DMS153 treated with DMSO at 0.1 percent for 48 hours (cell line): ENCODE measurements around the gene ATP11C.
"Not testable (repeated sequence)": the region's sequence is repeated elsewhere in the genome, so short reads cannot be mapped to it uniquely, and the experiment has no call there.

ENCODE experiments used
- DNase-seq: peaks from one replicate; lab custom pipeline; 2025; ENCODE audit not compliant: unreplicated experiment; lab: John Stamatoyannopoulos, UW

The ATP11C gene

GRCh38 chrX:139932901-139933796 is at the start of gene ATP11C:
ATP11C (minus strand) TSS chrX:139933053; CDS start chrX:139932042, 1,011 bp downstream.
- DNase-seq: peak; percentile 83

DNA sequence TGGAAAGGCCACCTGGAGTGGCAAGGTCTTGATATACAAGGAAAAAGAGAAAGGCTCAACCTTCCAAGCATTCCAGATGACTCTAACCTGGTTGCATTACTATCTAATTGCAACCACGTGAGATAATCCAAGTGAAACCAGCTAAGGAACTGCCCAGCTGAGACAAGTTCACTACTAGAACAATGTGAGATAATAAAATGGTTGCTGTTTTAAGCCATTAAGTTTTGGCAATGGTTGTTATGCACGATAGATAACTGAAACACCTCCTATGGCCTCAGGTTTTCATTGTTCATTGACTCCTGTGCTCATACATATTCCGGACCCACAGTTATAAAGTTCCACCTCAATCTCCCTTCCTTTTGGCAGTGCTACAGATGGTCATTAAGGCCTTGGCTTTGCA is 41.6 kb upstream of the ATP11C start:
- DNase-seq: no peak

DNA sequence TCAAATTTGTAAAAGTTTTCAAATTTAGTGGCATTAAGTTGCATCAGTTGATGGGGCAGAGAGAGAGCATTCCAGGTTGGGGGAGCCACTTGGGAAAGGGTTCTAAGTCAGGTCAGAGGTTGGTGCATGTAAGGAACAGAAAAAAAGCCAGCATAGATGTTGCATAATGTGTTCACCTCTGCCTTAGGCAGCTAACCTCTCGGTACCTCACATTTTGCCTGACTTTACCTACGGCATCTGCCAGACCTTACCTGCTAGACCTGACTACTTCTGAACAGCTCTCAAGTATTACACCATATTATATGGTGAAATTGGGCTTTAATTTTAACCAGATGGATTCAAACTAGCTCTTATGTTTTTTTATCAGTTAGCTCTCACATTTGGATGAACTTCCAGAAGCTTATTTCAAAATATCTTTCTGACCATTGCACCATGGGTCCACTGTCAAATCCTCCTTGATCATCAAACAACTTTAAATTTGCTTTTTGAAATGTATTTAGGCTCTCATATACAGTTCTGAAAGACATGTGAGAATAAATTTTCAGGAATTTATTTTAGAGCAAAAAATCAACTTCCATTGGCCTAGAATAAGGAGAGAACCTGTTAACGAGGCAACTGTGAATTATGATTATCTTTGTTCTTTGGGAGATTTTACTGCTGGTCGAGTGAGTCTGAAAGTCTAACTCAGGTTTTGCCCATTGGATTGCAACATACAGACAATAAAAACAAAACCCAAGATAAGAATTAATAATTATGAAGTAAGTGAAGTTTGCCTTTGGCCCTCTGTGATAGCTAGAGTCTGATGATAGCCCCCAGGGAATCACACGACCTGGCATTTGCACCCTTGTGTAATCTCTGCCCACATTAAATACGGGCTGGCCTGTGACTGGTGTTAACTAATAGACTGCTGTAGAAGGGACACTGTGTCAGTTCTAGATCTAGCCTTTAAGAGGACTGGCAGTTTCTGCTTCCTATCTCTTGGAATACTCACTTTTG is 40.1 kb upstream of the ATP11C start:
- no peak for DNase-seq

DNA sequence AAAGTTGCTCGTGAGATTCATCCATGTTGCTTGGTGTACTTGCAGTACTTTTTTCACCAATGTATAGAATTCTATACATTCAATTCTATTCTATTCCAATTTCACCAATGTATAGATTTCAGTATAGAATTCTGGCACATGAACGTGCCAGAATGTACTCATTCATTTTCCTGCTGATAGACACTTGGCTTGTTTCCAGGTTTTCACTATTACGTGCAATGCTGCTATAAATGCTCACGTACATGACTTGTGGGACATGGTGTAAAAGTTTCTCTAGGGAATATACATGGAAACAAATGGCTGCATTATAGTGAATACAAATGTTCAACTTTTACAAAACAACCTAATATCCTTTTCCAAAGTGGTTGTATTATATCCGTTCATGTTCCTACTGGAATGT is 39.3 kb upstream of the ATP11C start:
- no peak for DNase-seq

- DNase-seq: no peak
Observed at GRCh38 chrX:139971394-139971749, 38.5 kb upstream of the ATP11C start.

DNA sequence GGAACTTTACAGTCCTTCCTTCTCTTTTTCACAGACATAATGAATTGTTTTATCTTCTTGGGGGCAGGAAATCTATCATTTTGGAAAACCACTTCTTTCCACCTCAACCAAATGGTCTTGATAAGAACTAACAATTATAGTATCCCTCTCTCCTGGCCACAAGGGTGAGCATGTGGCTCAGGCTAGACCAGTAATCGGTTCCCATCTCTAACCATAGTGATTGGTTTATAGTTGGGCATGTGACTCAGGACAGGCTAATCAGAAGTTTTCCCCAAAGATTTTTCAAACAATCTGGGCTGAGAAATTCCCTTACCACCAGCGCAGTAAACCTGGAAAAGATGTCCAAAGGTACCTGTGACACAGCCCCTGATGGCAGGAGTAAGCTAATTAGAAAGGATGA is 36.4 kb upstream of the ATP11C start:
- DNase-seq: no peak

- DNase-seq: no peak
Observed at GRCh38 chrX:139967750-139968149, 34.9 kb upstream of the ATP11C start.

DNA sequence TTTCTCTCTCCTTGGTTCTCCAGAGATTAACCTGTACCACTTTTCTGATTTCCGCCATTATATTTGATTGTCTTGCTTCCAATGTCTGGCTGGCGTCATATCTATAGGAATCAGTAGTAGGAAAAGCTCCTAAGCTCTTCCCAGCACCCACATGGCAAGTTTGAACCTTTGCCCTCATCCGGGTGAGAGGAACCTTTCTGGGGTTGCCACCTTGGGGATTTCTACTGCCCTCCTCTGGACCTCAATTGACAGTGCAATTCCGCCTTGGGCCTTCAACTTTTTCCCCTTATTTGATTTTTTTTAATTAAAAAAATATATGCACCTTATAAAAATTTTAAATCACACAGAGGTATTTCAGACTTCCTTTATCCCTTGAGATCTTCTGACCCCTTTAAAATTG is 34.4 kb upstream of the ATP11C start:
- no peak for DNase-seq

- not testable (repeated sequence) for DNase-seq
Observed at GRCh38 chrX:139966159-139966558, 33.3 kb upstream of the ATP11C start.

GRCh38 chrX:139965421-139965820 is 32.6 kb upstream of the ATP11C start, which contains the start of gene CXorf66:
CXorf66 (minus strand) TSS chrX:139965521; CDS start chrX:139965496, 25 bp downstream.
- DNase-seq: no peak

- not testable (repeated sequence) for DNase-seq
Observed at GRCh38 chrX:139961091-139961490, 28.2 kb upstream of the ATP11C start.

DNA sequence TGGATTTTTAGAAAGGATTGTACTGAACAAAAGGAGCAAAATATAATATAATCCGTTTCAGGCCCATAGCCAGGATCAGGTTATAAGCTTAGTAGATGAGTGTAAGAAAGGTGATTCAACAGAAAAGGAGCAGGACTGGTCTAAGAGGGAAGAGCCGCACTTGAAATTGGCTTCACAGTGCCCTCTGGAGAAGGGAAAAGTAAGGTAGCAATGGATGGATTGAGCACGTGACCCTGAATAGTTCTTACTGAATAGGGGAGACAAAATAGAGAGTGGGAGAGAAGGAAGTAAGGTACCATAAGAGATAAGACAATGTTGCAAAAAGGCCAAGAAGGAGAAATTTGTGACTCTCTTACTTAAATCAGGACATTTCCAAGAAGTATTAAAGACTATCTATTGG is 16.9 kb upstream of the ATP11C start:
- DNase-seq: no peak

DNA sequence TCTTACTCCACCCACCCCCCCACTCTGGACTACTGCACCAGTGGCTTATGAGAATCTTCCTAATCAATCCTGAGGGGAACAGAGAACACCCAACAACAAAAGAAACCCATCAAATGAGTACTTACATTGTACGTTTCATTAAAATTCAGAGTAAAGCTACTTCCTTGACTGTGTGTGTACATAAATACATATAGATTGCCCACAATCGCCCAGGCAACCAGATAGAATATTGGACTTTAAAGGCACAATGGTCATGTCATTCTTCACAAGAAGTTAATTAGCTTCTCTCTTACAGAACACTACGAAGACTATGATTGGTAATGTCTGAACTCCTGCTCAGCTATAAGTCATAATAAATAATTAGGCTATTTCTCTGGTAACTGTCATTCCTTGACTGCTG is 12.2 kb upstream of the ATP11C start:
- DNase-seq: no peak

GRCh38 chrX:139936259-139936658 is 3.4 kb upstream of the ATP11C start:
- DNase-seq: no peak

DNA sequence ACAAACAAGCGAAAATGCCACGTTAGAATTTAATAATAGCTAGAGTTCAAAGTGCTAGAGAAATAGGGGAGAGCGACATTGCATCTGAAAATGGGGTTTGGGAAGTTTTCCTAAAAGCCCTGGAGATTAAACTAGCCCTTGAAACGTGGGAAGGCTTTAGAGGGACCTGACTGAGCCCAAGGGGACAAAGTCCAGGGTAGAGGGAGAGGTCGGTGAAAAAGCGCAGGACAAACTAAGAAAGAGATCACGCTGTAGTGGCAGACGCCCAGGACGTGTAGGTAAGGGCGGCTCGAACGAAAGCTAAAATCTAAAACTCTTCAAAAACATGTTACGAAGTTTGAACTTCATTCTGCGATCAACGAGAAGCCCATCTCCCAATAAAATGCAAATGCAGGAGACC is 1.1 kb upstream of the ATP11C start:
- no peak for DNase-seq

DNA sequence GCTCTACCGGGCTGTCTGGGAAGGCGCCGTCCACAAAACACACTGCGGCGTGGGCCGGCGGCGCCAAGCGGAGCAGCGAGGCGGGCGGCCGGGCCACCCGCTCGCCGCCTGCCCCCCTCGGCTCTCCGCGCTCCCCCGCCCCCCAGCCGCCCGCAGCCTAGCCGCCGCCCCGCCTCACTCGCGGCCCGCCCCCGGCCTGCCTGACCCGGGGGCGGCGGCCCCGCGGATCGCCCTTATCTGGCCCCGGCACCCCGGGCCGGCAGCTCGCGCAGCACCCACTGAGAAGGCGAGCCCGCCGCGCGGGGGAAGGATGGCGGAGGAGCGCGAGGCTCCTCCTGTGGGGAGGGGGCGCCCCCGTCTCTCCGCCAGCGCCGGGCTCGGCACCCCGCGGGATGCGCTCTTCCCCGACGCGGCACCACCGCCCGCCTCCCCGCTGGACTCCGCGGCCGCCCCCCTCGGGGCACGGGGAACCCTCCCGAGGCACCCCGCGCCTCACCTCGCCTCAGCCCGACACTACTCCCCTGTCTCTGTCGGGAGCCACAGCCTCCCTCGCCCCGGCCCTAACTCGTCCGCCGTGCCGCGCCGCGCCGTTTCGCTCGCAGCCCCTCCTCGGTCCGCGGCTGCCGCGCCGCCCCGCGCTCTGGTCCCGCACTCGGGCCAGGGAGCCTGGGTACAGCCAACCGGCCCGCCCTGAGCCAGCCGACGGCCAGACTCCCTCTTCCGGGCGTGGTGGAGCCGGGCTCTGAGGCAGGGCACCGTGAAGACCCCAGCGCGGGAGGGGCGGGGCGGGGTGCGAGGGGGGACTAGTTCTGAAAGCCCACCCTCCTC is 566 bp downstream of the ATP11C start:
- DNase-seq: peak; percentile 57

- DNase-seq: no peak
Observed at GRCh38 chrX:139931646-139932072, 1.2 kb downstream of the ATP11C start.

DNA sequence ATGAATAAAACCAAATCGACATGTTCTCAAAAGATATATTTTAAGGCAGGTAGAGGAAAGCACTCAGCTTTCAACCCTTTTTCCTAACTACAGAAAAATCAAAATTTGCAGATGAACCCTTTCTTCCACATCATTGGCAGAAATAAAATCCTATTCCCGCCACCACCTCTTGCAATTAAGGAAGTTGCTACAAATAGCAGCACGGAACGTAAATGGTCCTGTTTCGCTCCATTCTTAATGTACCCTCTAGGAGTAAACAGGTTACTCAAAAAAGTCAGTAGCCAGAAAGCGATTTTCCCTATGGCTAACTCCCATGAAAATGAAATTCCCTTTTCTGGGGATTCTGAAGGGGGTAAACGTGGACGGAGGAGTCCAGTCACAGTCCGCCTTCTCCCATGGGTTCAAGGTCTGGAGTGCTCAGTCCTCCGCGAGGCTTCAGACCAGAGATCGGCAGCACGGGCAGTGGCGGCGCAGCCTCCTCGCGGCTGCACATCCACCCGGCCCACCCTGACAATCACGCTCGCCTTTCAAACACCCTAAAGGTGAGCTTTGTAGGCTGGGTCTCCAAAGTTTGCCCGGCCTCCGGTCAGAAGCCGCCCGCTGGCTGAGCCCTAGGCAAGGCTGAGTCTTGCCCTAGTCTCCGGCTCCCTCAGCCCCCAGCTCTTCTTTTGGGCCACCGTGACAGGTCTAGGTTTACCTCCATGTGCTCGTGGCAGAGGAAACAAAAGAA is 1.8 kb downstream of the ATP11C start:
- DNase-seq: no peak

- DNase-seq: no peak
Observed at GRCh38 chrX:139930401-139930800, 2.5 kb downstream of the ATP11C start.

GRCh38 chrX:139929876-139930275 is 3.0 kb downstream of the ATP11C start:
- DNase-seq: no peak
